Effector memory CD4-positive, alpha-beta T cell (primary cell): ENCODE data around the gene SYT15.
"Not testable (repeated sequence)": the region's sequence is repeated elsewhere in the genome, so short reads cannot be mapped to it uniquely, and the experiment has no call there.

Experiments
- DNase-seq, 3 donors: peaks; one replicate each; pipeline ENCODE4 v3.0.0-alpha.2; 2020
- H3K27ac ChIP-seq: 2 replicates; pipeline ENCODE4 v1.7.0; 2013; ENCODE audit warnings: mild to moderate bottlenecking, low read length, moderate library complexity; ENCODE audit not compliant: insufficient read depth, poor library complexity, severe bottlenecking
- H3K27me3 ChIP-seq: replicated peaks from 2 replicates; pipeline ENCODE4 v1.7.0; 2013; ENCODE audit warnings: mild to moderate bottlenecking, low read length; ENCODE audit not compliant: insufficient read depth, control insufficient read depth, poor library complexity, severe bottlenecking
- H3K36me3 ChIP-seq: 2 replicates; pipeline ENCODE4 v1.7.0; 2013; ENCODE audit warnings: mild to moderate bottlenecking, low read length, moderate library complexity; ENCODE audit not compliant: control insufficient read depth, insufficient read depth
- H3K4me1 ChIP-seq: 2 replicates; pipeline ENCODE4 v1.7.0; 2013; ENCODE audit warnings: low read length, mild to moderate bottlenecking; ENCODE audit not compliant: control insufficient read depth, insufficient read depth, poor library complexity, severe bottlenecking
- H3K4me3 ChIP-seq: 2 replicates; pipeline ENCODE4 v1.7.0; 2013; ENCODE audit warnings: low read length, low read depth, mild to moderate bottlenecking; ENCODE audit not compliant: insufficient read depth, poor library complexity, severe bottlenecking
- H3K9me3 ChIP-seq: 2 replicates; pipeline ENCODE4 v1.7.0; 2013; ENCODE audit warnings: mild to moderate bottlenecking, low read length, moderate library complexity; ENCODE audit not compliant: control insufficient read depth

The SYT15 gene

GRCh38 chr10:46623899-46624654 lies 45.1 kb downstream of the SYT15 start:
- H3K27ac ChIP-seq, H3K4me3 ChIP-seq, H3K9me3 ChIP-seq, H3K36me3 ChIP-seq, H3K4me1 ChIP-seq, DNase-seq, H3K27me3 ChIP-seq: not testable (repeated sequence)

DNA sequence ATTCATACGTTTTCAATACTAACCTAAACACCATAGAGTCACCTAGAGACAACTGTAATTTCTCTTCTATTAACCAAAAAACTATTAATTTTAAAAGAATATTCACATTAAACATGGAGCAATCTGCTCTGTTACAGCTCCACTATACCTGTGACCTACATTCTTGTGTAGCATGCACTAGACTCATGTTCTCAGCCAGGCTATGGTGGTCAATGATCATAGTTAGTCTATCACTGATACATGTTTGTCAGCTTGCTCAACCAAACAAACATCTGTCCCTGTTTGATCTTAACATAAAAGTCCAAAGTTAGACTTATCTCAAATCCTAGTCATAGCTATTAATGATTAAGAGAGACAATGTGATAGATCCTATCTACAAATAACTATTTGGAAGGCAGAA lies 50.9 kb downstream of the SYT15 start:
- not testable (repeated sequence) for H3K27me3 ChIP-seq, H3K4me3 ChIP-seq, DNase-seq, H3K9me3 ChIP-seq, H3K4me1 ChIP-seq, H3K27ac ChIP-seq, H3K36me3 ChIP-seq

DNA sequence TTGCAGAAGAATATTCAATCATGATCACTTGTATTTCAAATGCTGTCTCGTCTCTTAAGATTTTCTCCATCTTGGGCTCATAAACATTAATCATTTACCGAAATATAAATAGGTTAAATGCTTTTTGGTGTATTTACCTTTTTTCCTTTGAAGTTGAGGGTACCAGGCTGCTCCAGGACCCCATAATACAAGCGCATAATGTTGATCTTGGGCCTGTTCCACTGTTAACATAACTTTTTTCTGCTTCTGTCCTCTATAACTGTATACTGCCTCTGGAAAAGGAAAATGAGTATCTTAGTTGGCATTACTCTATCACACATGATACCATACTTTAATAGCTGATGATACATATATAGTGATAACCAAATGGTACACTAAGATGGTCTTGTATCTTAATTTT lies 51.9 kb downstream of the SYT15 start:
- H3K27ac ChIP-seq, DNase-seq, H3K27me3 ChIP-seq, H3K4me1 ChIP-seq, H3K4me3 ChIP-seq, H3K9me3 ChIP-seq, H3K36me3 ChIP-seq: not testable (repeated sequence)

DNA sequence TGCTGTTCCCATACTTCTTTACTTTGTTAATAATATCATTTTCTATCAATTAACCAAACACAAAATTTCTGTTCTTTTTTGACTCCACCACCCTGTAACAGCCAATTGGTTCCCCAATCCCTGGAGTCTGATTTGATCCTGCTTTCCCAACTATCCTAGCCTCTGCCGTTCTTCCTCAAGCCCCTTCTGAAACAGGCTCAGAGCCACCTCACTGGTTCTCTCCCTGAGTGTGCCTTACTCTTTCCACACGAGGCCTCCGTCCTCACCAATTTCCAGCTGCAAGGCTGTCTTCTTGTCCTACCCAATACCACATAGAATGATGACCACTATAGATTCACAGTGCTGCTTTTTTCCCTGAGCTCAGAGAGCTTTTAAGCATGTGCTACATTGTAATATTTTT lies 52.8 kb downstream of the SYT15 start:
- not testable (repeated sequence) for H3K4me1 ChIP-seq, H3K27me3 ChIP-seq

GRCh38 chr10:46634698-46635097 lies 55.8 kb downstream of the SYT15 start:
- H3K4me1 ChIP-seq, H3K27ac ChIP-seq, H3K4me3 ChIP-seq, DNase-seq, H3K27me3 ChIP-seq, H3K9me3 ChIP-seq, H3K36me3 ChIP-seq: not testable (repeated sequence)

More for the DNA sequence above, 52.8 kb downstream of the SYT15 start:
- not testable (repeated sequence) for H3K9me3 ChIP-seq, H3K36me3 ChIP-seq, DNase-seq, H3K4me3 ChIP-seq, H3K27ac ChIP-seq

DNA sequence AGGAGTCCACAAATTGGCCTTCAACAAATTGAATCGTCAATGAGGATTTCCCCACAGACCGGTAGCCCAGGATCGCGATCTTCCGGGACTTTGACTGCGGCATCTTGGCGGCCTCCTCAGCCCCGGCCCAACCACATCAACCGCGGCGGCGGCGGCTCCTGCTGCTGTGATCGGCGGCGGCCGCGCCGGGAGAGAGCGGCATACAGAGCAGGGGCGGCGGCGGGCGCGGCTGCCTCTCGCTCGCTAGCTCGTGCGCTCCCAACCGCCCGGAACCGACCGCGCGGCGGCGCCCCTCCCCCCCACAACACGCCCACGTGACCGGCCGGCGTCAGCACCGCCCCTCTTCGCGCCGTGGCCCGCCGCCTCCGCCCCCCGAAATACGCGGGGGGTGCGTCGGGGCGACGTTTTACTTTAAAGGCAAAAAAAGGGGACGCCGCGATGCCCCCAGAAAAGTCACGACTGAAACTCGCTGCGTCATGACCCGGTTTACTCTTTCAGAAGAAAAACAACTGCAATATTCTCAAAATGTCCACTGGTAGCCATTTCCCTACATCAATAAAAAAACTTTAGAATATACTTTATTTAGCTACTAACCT lies 56.5 kb downstream of the SYT15 start:
- not testable (repeated sequence) for H3K4me1 ChIP-seq, H3K9me3 ChIP-seq, H3K4me3 ChIP-seq, H3K36me3 ChIP-seq, H3K27me3 ChIP-seq, H3K27ac ChIP-seq
- DNase-seq = peak in 1 of 3 donors; percentile 0

GRCh38 chr10:46640005-46640404 lies 61.1 kb downstream of the SYT15 start:
- not testable (repeated sequence) for H3K4me1 ChIP-seq

More at GRCh38 chr10:46640005-46640404, 61.1 kb downstream of the SYT15 start:
- not testable (repeated sequence) for H3K27me3 ChIP-seq, DNase-seq, H3K27ac ChIP-seq, H3K4me3 ChIP-seq, H3K36me3 ChIP-seq, H3K9me3 ChIP-seq
